ENCODE data around the gene RTTN.

RTTN gene

DNA sequence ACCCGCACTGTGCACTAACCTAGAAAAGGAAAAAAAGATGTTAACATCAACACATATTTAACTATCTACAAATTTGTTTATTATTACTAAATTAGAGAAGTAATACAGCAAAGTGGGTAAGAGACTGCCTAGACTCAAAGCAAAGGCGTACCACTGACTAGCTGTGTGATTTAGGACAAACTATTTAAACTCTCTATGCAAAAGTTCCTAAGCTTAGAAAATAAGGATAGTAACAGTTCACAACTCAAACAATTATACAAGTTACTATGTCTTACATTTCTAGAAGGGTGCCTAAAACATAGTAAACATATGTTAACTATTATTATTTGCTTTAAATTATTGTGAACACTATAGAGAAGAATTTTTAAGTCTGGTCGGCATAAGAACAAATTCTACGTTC is 119.4 kb downstream of the RTTN start:
- no peak for DNase-seq (ENCODE audit: low read depth, low spot score)
- H3K27ac ChIP-seq = no peak overlapping the region

- no peak overlapping the region for H3K27ac ChIP-seq
- no peak for DNase-seq (ENCODE audit: low read depth, low spot score)
Observed at GRCh38 chr18:70085641-70086040, 119.8 kb downstream of the RTTN start.

GRCh38 chr18:70082430-70082829 is 123.1 kb downstream of the RTTN start:
- no peak overlapping the region for H3K27ac ChIP-seq
- no peak for DNase-seq (ENCODE audit: low read depth, low spot score)

- H3K27ac ChIP-seq = no peak overlapping the region
- no peak for DNase-seq (ENCODE audit: low read depth, low spot score)
Observed at GRCh38 chr18:70078106-70078505, 127.4 kb downstream of the RTTN start.

DNA sequence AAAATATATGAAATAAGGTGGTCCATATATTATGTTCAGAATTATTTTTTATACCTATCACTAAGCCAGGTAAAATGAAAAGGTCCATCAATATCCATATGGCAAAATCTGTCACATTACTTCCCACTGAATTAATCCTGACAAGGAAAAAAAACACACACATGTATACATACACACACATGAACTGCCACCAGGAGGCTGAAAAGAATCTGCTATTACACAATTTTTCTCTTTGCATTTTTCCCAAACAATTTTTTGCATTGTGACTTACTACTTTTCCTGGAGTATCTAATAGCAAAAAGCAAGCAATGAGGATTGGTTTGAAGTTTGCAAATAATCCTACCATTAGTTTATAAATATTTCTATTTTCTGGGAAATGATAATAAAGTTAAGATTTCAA is 129.6 kb downstream of the RTTN start:
- no peak for DNase-seq (ENCODE audit: low read depth, low spot score)

DNA sequence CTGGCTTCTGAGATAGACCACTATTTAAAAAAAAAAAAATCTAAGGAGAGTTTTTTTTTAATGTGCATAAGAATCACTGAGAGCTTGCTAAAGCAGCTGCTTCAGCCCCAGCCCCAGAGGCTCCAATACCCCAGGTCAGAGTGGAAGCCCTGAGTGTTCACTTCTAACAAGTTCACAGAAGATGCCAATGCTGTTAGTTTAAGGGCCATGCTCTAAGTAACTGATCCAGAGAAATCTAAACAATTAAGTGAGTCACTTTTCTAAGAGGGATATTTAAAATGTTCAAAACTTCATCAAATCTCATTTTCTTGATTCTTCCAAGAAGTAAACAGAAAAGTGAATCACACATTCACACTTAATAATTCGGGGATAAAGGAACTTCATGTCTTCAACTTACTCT is 131.4 kb downstream of the RTTN start:
- no peak overlapping the region for H3K27ac ChIP-seq
- no peak for DNase-seq (ENCODE audit: low read depth, low spot score)

More for the DNA sequence above, 129.6 kb downstream of the RTTN start:
- no peak overlapping the region for H3K27ac ChIP-seq

DNA sequence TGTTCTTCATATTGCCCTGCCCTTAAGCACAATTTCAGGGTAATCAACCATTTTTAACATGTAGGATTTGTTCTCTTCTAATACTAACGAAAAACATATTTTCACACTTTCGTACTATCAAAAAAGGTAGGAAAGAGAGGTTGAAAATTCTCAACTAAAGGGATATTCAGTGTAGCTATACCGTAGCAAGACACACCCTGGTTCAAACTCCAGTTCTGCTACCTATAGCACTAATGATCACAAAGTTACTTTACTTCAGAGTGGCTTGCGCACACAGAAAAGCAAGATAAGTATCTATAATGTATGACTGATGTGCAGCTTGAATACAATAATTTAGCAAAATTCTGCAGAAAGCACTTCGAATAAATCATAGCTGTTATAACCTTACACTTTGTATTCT is 132.1 kb downstream of the RTTN start:
- H3K27ac ChIP-seq = no peak overlapping the region
- DNase-seq (ENCODE audit: low read depth, low spot score) = no peak

DNA sequence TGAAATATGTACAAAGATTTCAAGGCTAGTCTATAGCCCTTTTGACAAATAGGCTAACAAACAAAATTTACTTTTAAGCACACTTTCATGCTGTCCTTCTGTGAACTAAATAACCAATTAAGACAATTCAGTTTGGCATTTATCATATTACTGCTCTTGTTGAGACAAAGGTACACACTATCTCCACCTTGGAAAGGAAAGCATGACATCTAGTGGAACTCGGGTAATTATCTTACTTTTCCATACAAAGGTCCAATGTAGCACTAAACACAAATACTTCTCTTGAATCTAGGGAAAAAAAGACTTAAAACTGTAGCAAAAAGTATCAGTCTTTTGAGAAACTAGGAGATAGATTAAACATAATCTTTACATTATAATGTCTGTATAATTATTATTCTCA is 132.8 kb downstream of the RTTN start:
- H3K27ac ChIP-seq = no peak overlapping the region
- no peak for DNase-seq (ENCODE audit: low read depth, low spot score)

DNA sequence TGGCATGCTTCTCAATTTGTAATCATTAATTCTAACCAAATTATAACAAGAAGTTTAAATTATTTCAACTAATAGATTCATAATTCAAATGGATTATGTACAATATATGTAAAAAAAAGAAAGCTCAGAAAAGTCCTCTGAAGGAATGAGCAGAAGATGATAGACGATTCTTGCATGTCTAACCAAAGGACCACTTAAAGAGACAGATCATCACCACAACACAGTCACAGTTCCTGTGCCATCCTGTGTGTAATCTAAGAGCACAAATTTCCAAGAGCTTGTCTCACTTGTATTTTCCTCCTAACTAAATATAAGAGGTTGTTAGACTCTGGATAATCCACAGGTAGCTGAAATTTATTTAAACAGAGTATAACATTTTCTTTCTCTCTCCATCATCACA is 135.5 kb downstream of the RTTN start:
- DNase-seq (ENCODE audit: low read depth, low spot score) = no peak
- no peak overlapping the region for H3K27ac ChIP-seq

GRCh38 chr18:70069382-70069781 is 136.1 kb downstream of the RTTN start:
- no peak for DNase-seq (ENCODE audit: low read depth, low spot score)
- H3K27ac ChIP-seq = no peak overlapping the region

DNA sequence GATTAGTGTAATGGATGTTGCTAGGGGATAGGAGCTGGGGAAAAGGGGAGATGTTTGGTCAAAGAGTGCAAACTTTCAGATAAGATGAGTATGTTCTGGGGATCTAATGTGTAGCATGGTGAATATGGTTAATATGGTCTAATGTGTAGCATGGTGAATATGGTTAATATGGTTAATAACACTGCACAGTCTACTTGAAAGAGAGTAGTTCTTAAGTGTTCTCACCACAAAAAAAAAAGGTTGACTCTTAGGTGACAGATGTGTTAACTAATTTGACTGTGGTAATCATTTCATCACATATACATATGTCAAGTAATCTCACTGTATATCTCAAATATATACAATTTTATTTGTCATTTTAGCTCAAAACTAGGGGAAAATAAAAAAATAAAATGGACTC is 136.5 kb downstream of the RTTN start:
- H3K27ac ChIP-seq = no peak overlapping the region
- no peak for DNase-seq (ENCODE audit: low read depth, low spot score)

DNA sequence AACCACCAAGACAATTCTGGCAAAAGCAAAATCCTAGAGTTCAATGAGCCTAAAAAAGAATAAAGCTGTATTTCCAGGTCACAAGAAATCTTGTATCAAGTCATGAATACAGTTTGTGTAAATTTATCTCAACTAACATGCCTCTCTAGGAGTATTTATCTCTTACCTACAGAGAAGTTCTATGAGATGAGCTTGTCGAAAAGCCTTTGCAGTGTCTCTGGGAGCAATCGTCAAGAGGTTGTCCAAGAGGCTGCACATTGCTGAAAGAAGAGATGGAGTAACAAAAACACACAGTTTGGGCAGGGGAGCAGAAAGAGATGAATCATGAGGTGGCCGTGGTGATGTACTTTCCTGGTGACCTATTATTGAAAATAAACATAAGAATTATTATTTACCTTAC is 145.8 kb downstream of the RTTN start:
- no peak overlapping the region for H3K27ac ChIP-seq
- DNase-seq (ENCODE audit: low read depth, low spot score) = no peak

GRCh38 chr18:70058916-70059315 is 146.6 kb downstream of the RTTN start:
- DNase-seq (ENCODE audit: low read depth, low spot score) = no peak
- no peak overlapping the region for H3K27ac ChIP-seq

DNA sequence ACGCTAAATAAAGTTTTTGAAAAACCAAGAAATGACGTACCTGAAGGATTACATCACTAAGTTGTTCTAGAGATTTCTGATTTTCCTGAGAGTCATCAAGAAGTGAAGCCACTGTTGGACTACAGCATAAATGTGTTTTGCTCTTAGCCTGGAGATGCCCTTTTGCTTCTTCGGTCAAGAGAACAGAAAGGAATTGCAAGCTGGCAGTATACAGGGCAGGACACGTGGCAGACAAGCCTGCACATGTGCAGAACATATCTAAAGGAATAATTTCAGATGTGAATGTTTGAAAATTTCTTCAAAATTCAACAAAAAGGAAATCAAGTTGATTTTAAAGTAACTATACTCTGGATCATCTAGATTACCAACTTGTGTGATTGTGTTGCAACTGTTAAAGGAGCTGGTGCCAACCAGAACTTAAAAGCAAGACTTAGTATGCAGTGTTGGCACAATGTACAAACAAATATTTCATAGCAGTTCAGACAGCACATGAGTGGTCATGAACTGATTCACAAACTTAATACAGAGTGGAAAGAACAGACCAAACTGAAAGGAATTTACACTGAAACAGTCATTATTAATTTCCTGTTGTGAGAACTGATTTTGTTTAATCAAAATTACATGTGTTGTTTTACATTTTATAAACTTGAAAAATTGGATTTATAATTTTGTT is 157.4 kb downstream of the RTTN start:
- H3K27ac ChIP-seq = peak overlapping the region; percentile 93
- DNase-seq (ENCODE audit: low read depth, low spot score) = peak; percentile 36

DNA sequence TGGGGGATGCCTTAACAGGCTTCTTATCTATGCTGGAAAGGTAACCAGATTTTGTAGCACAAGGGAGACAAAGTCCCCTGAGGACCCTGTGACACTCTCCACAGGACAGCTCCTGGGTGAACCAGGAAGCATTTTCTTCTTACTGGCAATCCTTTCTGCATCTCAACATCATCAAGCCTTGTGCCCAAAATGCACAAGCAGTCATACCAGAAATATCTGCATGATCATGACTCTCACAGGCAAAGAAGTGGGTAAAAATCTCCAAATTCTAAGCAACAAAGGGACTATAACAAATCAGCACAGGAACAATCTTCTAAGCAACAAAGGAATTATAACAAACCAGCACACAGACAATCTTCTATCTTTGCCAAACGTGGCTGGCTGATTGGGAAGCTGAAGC is 158.7 kb downstream of the RTTN start:
- no peak for DNase-seq (ENCODE audit: low read depth, low spot score)
- peak overlapping the region; percentile 93 for H3K27ac ChIP-seq

GRCh38 chr18:70046207-70046606 is 159.3 kb downstream of the RTTN start:
- DNase-seq (ENCODE audit: low read depth, low spot score) = no peak

GRCh38 chr18:70044632-70045031 is 160.9 kb downstream of the RTTN start:
- peak overlapping the region; percentile 93 for H3K27ac ChIP-seq
- peak; percentile 86 for DNase-seq (ENCODE audit: low read depth, low spot score)

More at GRCh38 chr18:70046207-70046606, 159.3 kb downstream of the RTTN start:
- H3K27ac ChIP-seq = peak overlapping the region; percentile 93

DNA sequence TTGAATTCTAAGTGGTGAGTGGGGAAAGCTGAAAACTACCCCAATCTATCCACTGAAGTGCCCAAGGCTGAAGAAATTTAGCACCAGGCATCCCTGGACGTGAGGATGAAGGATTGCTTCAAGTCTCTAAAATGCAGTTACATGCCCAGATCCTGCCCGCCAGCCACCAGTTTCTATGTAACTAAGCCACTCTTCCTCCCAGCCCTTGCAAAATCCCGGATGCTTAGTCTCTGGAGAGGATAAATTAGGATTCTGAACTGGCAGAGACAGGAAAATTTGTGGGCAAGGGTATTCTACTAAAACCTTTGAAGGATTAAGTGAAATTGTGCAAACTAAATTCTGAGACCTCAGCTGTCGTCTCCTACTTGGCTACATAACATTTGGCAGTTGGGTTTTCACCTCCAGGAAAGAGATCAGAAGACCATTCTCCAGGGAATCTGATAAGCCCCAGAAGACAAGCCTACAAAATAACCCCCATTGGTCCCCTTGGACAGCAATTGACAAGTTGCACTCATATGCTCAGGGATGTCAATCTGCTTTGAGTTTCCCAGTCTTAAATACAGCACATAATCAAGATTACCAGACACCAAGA is 163.9 kb downstream of the RTTN start:
- DNase-seq (ENCODE audit: low read depth, low spot score) = no peak
- H3K27ac ChIP-seq = no peak overlapping the region

DNA sequence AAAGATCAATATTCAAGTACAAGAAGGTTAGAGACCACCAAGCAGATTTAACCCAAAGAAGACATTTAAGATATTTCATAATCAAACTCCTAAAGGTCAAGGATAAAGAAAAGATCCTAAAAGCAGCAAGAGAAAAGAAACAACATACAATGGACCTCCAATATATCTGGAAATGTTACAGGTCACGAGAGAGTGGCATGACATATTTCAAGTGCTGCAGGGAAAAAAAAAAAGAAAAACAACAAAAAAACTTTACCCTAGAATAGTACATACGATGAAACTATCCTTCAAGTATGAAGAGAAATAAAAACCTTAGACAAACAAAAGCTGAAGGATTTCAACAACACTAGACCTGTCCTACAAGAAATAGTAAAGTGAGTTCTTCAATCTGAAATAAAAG is 166.3 kb downstream of the RTTN start:
- no peak for DNase-seq (ENCODE audit: low read depth, low spot score)
- no peak overlapping the region for H3K27ac ChIP-seq

GRCh38 chr18:70037431-70038061 is 167.9 kb downstream of the RTTN start:
- peak overlapping the region; percentile 18 for H3K27ac ChIP-seq
- DNase-seq (ENCODE audit: low read depth, low spot score) = no peak

DNA sequence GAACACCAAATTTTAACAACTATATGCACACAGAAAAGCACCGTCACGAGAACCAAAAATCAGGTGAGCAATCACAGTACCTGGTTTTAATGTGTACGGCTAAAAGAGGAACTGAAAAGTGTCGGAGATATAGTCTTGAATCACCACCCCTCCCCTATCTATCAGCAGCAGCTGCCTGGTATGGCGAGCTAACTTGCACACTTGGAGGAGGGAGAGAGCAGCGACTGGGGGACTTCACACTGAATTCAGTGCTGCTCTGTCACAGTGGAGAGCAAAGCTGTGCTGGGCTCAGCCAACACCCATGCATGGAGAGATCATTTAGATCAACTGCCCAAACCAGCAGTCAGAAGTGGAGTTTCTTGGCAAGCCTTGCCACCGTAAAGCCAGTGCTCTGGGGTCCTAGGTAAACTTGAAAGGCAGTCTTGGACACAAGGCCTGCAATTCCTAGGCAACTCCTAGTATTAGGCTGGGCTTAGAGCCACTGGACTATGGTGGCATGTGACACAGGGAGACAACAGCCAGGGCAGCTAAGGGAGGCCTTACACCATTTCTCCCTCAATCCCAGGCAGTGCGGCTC is 168.6 kb downstream of the RTTN start:
- no peak overlapping the region for H3K27ac ChIP-seq

More for the DNA sequence above, 168.6 kb downstream of the RTTN start:
- DNase-seq (ENCODE audit: low read depth, low spot score) = no peak
